VCaP (cell line): Measurements from ENCODE around the gene P4HA1.
"Not testable (repeated sequence)": the region's sequence is repeated elsewhere in the genome, so short reads cannot be mapped to it uniquely, and the experiment has no call there.

Source experiments
- H3K27ac ChIP-seq: fragments of 450-650 bp; 2 replicates; pipeline ENCODE4 v1.5.1; 2017
- CTCF ChIP-seq: fragments of 450-650 bp; conservative IDR thresholded peaks from 2 replicates; pipeline ENCODE4 v1.5.1; 2017; ENCODE audit warnings: mild to moderate bottlenecking, moderate library complexity

P4HA1 gene

DNA sequence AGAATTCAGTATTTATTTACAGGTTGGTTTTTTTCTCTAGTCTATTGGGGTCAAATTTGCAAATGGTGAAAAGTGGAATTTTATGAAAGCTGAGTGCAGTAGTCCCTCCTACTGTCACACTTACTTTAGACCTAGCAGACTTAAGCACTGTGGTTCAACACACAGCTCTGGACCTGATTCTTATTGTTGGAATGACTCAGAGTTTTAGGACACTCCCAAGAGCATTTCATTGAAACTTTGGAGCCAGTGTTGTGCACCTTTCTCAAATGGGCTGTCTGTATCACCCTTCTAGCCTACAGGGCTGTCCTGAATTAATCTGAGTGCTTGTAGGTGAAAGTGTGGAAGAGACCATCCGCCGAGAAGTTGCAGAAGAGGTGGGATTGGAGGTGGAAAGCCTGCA lies 29.7 kb upstream of the P4HA1 start:
- no peak overlapping the region for H3K27ac ChIP-seq
- no peak for TF ChIP-seq CTCF

- peak overlapping the region; percentile 33; the same call in 1 of the 2 replicates for H3K27ac ChIP-seq
- no peak for TF ChIP-seq CTCF
These were observed 23.3 kb upstream of the P4HA1 start for GRCh38 chr10:73119952-73120351.

DNA sequence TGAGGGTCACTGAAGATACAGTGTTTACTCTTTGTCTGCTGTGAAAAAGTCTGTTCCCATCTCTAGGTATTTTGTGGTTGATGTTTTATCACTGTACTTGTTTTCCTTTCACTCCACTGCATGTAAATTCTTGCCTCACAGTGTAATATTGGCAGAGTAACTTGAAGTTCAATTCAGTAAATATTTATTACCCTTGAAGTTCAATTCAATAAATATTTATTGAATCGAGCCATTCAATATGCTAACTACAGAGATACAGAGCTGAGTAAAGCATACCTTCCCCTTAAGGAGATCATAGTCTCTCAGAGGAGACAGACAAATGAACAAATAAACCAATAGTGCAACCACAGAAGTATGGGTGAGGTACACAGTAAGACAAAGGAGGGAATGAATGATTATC lies 22.8 kb upstream of the P4HA1 start:
- peak overlapping the region; percentile 33; the same call in 1 of the 2 replicates for H3K27ac ChIP-seq
- TF ChIP-seq CTCF = no peak

GRCh38 chr10:73117976-73118743 lies 21.5 kb upstream of the P4HA1 start:
- TF ChIP-seq CTCF = no peak
- peak overlapping the region; percentile 33 for H3K27ac ChIP-seq

GRCh38 chr10:73116017-73116416 lies 19.4 kb upstream of the P4HA1 start:
- TF ChIP-seq CTCF = no peak
- H3K27ac ChIP-seq = no peak overlapping the region

- no peak for TF ChIP-seq CTCF
- no peak overlapping the region for H3K27ac ChIP-seq
These were observed 16.9 kb upstream of the P4HA1 start for GRCh38 chr10:73113551-73113950.

- not testable (repeated sequence) for H3K27ac ChIP-seq
These were observed 15.4 kb upstream of the P4HA1 start for GRCh38 chr10:73112032-73112431.

DNA sequence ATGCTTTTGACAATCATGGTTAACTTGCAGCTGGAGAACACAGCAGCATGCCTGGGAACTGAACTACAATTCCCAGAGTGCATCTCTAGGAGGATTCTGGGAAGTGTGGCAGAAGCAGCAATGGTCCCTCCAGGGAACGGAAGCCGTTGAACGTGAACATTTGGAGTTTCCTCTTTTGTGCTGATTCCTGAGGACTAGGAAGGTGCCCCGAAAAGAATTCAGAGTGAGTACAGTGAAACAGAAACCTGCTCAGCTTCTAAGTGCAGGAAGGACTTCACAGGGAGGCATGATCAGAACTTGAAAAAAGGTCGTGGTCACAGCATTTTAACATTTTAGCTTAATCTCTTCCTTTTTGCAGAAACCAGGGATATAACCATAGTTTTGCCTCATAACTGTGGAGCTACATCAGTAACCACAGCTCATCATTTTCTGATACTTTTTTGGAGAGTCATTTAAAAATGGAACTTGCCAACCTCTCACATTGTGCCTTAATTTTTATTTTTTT lies 13.7 kb upstream of the P4HA1 start, which contains the start of gene NUDT13:
Gene NUDT13, plus strand, starts transcription at position 111 of the 505 bp plus-strand sequence. CDS start 3,911 bp downstream, outside the sequence.
- H3K27ac ChIP-seq = peak within 1 kb of the TSS; percentile 78
- TF ChIP-seq CTCF = no peak

GRCh38 chr10:73109248-73109652 lies 12.6 kb upstream of the P4HA1 start:
- H3K27ac ChIP-seq = not testable (repeated sequence)
